Fibroblast of mammary gland (primary cell): ENCODE results near the gene BRI3BP.

Experiments
- DNase-seq: peaks from one replicate; pipeline ENCODE4 v3.0.0-alpha.2; 2010; ENCODE audit warnings: low read depth
- H3K4me3 ChIP-seq: 2 replicates; pipeline ENCODE4 v1.5.1; 2011; ENCODE audit warnings: low read depth, mild to moderate bottlenecking, low read length, moderate library complexity; ENCODE audit not compliant: control insufficient read depth
- TF ChIP-seq, protein P1 (sequence below): conservative IDR thresholded peaks from 2 replicates; pipeline ENCODE4 v1.5.1; 2011; ENCODE audit warnings: low read depth, low read length, inconsistent platforms; ENCODE audit not compliant: control insufficient read depth, insufficient read depth

The BRI3BP gene, protein sequence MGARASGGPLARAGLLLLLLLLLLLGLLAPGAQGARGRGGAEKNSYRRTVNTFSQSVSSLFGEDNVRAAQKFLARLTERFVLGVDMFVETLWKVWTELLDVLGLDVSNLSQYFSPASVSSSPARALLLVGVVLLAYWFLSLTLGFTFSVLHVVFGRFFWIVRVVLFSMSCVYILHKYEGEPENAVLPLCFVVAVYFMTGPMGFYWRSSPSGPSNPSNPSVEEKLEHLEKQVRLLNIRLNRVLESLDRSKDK

DNA sequence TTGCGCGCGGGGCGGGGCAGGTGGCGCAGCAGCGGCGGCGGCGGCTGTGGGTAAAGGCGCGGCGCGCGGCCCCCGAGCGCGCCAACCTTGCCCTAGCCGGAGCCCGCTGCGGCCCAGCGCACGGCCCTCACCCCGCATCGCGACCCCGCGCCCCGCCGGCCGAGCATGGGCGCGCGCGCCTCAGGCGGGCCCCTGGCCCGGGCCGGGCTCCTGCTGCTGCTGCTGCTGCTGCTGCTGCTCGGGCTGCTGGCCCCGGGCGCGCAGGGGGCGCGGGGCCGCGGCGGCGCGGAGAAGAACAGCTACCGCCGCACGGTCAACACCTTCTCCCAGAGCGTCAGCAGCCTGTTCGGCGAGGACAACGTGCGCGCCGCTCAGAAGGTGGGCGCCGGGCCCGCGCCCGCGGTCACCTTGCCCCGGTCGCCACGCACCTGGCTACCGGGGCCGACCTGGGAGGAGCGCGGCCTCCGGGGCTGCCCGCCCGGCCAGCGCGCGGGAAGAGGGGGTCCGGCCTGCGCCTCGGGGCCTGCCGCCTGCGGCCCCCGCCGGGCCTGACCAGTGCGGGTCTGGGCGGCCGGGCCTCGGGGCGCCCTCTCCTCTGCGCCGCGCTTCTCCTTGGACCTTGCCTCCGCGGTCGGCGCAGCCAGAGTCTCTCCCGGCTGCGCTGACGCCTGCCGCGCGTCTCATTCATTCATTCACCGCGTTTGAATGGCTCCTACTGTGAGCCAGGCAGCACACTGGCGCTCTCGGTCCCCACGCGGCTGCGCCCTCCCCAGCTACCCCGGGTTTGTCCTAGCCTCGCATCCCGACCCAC is at the start of gene BRI3BP:
Gene BRI3BP, plus strand, starts transcription at position 20 of the 811 bp plus-strand sequence. Its CDS starts 146 bp downstream, at position 166.
- TF ChIP-seq, protein P1, sequence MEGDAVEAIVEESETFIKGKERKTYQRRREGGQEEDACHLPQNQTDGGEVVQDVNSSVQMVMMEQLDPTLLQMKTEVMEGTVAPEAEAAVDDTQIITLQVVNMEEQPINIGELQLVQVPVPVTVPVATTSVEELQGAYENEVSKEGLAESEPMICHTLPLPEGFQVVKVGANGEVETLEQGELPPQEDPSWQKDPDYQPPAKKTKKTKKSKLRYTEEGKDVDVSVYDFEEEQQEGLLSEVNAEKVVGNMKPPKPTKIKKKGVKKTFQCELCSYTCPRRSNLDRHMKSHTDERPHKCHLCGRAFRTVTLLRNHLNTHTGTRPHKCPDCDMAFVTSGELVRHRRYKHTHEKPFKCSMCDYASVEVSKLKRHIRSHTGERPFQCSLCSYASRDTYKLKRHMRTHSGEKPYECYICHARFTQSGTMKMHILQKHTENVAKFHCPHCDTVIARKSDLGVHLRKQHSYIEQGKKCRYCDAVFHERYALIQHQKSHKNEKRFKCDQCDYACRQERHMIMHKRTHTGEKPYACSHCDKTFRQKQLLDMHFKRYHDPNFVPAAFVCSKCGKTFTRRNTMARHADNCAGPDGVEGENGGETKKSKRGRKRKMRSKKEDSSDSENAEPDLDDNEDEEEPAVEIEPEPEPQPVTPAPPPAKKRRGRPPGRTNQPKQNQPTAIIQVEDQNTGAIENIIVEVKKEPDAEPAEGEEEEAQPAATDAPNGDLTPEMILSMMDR, result no peak
- H3K4me3 ChIP-seq, result peak within 1 kb of the TSS; percentile 61
- peak; percentile 41 for DNase-seq

DNA sequence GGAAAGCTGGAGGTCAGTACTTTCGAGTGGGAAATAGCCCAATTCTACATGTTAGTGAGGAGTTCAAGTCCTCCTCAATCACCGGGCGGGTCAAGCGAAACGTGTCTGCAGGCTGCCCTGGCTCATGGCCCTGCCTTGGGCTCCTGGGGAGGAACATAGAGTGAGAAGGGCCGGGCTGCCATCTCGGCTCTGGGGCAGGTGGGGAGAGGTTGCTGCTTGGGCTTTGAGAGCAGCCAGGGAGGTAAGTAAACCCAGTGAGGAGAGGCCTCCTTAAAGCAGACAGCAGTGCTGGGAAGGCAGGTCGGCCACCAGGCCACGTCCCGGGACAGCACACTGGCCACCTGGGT is 47.0 kb upstream of the BRI3BP start:
- TF ChIP-seq, protein P1, result no peak
- H3K4me3 ChIP-seq, result no peak overlapping the region
- no peak for DNase-seq

DNA sequence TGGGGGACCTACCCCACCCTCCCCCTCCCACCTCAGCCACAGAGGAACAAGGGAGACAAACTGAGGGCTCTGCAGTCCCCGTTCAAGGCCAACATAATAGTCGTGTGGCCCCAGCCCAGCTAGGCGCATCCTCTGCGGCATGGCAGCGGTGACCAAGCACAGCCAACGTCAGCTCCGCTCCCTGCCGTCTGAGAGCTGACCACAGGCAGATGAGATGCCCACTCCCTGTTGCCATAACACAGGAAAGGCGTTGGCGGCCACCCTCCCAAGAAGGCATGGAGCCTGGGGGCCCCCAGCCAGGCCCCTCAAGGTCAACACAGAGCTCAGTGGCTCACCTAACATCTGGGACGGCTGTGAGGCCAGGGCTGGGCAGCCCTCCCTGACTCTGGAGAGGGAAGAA is 46.4 kb upstream of the BRI3BP start:
- DNase-seq, result no peak
- H3K4me3 ChIP-seq, result no peak overlapping the region
- TF ChIP-seq, protein P1, result no peak

DNA sequence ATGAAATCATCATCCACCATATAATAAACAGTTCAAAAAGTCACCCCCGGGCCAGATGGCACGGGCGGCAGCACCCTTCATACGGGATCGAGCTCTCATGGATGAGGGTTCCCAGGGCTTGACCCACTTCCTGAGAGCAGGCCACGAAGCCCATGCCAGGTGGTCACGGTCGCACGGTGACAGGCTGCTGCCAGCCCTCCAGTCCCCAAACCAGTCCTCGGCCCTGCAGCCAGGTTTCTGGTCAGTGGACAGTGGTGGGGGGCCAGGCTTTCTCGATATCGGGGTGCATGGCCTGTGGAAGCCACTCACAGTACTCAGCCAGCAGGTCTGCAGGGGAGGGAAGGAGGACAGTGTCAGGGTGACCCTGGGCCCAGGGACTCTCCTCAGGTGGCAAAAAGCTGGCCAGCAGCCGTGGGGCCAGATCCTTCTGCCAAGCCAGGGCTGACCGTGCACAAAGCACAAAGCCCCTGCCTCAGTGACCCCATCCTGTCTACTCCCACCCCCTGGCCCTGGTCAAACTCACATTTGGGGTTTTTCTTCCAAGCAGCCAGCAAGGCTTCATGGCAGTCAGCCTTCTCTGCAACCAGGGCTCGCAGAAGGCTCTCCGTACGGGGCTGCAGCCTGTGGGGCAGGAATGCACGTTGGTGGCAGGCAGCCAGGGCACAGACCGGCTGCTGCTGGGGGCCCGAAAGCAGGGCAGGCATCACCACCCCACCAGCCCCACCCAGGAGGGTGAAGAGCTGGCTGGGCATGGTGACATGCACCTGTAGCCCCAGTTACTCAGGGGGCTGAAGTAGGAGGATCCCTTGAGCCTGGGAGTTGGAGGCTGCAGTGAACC is 45.7 kb upstream of the BRI3BP start:
- no peak for DNase-seq
- TF ChIP-seq, protein P1, result no peak
- H3K4me3 ChIP-seq, result no peak overlapping the region

DNA sequence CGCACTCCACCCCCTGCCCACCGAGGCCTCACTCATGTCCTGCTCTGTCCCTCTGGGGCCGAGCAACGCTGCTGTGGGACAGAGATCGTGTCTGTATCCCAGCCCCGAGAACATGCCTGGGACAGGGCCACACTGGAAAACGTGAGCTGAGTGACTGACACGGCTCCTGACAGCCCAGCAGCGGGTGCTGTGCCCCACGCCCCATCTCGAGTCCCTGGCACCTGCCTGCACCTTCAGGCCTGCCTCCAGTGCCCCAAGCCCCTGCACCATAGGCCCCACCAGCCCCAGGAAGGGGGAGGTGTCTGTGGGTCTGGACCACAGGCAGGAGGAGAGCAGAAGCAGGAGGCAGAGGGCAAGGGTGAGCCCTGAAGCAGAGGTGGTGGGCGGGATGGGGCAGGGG is 44.4 kb upstream of the BRI3BP start:
- no peak for DNase-seq
- H3K4me3 ChIP-seq, result no peak overlapping the region
- TF ChIP-seq, protein P1, result no peak
